ENCODE results near the gene MICA. TPM values are rescaled to one million over a fixed set of nuclear protein-coding genes. Genes with fewer than 3 reads are reported as not detected.
"Not testable (repeated sequence)": the region's sequence is repeated elsewhere in the genome, so short reads cannot be mapped to it uniquely, and the experiment has no call there.

MICA gene
- total RNA-seq, 1 experiment from 2014 or later: 41.7 TPM

DNA sequence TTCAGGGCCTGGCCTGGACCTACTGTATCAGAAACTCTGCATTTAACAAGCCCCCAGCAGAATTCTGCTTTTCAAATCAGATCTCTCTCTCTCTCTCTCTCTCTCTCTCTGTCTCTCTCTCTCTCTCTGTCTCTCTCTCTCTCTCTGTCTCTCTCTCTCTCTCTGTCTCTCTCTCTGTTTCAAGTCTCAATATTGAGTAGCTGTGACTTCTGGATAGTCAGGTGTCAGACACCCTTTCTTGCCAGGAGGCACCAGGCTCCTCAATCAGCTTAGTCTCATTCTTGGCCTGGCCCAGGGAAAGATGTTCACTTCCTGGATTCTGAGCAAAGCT is 13.6 kb upstream of the MICA start:
- not testable (repeated sequence) for H3K4me3 ChIP-seq; H3K9me3 ChIP-seq (replicated peaks); H3K36me3 ChIP-seq; H3K27me3 ChIP-seq (replicated peaks); DNase-seq (ENCODE audit: low read depth in 1 of 2, low spot score in 2 of 2); H3K27ac ChIP-seq; H3K4me1 ChIP-seq (replicated peaks)

DNA sequence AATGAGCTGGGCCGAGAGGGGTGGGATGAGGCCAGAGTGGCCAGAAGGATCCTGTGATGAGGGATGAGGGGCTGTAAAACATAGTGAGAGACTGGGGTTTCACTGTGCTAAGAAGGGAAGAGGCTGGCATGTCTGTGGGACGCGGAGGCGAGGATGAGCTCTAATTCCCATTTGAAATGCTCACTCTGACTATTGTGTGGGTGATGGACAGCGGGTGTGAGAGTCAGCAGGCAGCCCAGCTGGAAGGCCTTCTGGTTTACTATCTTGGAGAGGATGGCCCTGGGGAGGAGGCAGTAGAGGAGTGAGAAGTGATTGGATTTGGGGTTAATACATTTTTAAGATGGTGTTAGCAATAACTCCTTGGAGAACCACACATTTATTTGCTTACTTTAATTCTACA is 9.5 kb upstream of the MICA start:
- H3K27ac ChIP-seq: no peak overlapping the region
- no peak for DNase-seq (ENCODE audit: low read depth in 1 of 2, low spot score in 2 of 2)
- H3K4me3 ChIP-seq: no peak overlapping the region
- no peaks in the 10 kb centered on the region for H3K27me3 ChIP-seq (replicated peaks)
- H3K9me3 ChIP-seq (replicated peaks): no peaks in the 10 kb centered on the region
- peaks cover 5% of the 10 kb centered on the region; the same call in 1 of the 2 replicates for H3K4me1 ChIP-seq (replicated peaks)
- H3K36me3 ChIP-seq: no peaks in the 10 kb centered on the region

DNA sequence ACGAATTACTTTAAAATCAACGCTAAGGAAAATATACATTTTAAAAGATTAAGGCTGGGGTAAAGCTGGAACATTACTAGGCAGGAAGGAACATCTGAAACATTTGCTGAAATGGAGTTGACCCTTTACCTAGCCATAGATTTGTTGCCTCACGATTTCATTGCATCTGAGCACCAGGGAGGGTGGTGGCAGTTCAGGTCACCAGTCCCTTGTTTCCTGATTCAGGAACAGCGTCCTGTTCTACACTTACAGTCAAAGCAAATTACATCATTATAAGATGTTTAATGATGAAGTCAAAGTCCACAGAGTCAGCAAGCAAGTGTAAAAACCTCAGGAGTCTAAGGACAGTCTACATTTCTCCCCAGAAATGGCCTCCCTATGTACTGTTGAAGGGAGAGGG is 9.0 kb upstream of the MICA start:
- Histone ChIP-seq H3K4me3 (no peak overlapping the region), H3K4me1 (replicated peaks) (peaks cover 8% of the 10 kb centered on the region; the same call in 1 of the 2 replicates), H3K27ac (no peak overlapping the region), H3K27me3 (replicated peaks) (no peaks in the 10 kb centered on the region), H3K9me3 (replicated peaks) (no peaks in the 10 kb centered on the region), H3K36me3 (no peaks in the 10 kb centered on the region)
- no peak for DNase-seq (ENCODE audit: low read depth in 1 of 2, low spot score in 2 of 2)

DNA sequence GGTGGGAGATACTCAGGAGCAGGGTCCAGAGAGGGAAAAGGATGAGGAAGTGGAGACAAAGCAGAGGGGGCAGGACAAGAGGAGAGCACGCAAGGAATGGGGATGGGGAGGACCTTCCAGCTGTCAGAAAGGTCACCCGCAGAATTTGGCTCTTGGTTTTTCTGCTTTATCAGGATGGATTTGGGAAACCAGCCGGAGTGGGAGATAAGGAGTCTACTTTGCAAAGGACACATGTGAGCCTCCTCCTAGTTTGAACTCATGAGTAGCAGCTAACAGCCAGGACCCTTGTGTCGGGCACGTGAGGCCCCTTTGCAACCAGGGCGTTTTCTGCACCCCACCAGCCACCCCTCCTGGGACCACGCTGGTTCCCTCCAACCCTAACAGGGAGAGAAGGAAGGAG is 7.6 kb upstream of the MICA start:
- no peak overlapping the region for H3K27ac ChIP-seq
- no peak for DNase-seq (ENCODE audit: low read depth in 1 of 2, low spot score in 2 of 2)
- H3K36me3 ChIP-seq: peaks cover 4% of the 10 kb centered on the region
- H3K4me3 ChIP-seq: no peak overlapping the region
- H3K4me1 ChIP-seq (replicated peaks): peaks cover 8% of the 10 kb centered on the region; the same call in 1 of the 2 replicates
- no peaks in the 10 kb centered on the region for H3K9me3 ChIP-seq (replicated peaks)
- H3K27me3 ChIP-seq (replicated peaks): no peaks in the 10 kb centered on the region

DNA sequence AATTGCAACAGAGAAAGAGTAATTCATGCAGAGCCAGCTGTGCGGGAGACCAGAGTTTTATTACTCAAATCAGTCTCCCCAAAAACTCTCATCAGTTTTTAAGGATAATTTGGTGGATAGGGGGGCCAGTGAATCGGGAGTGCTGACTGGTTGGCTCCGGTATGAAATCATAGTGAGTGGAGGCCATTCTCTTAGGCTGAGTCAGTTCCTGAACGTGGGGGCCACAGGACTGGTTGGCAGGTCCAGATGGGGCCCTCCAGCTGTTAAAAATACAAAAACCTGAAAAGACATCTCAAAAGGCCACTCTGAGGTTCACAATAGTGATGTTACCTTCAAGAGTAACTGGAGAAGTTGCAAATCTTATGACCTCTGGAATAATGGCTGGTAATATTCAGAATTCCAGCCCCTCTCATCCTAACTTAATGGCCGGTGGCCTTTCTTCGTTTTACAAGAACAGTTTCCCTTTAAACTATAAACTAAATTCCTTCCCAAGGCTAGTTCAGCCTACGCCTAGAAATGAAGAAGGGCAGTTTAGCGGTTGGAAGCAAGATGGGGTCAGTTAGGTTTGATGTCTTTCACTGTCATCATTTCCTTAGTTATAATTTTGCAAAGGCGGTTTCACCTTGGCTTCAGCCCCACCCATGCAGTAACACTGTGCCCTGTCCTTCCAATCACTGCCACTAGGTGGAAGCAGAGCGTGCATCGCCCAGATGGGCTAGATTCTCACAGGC is 6.8 kb upstream of the MICA start:
- Histone ChIP-seq H3K4me3 (no peak overlapping the region), H3K36me3 (peaks cover 4% of the 10 kb centered on the region), H3K4me1 (replicated peaks) (peaks cover 8% of the 10 kb centered on the region), H3K27me3 (replicated peaks) (no peaks in the 10 kb centered on the region), H3K9me3 (replicated peaks) (no peaks in the 10 kb centered on the region), H3K27ac (no peak overlapping the region)
- DNase-seq (ENCODE audit: low read depth in 1 of 2, low spot score in 2 of 2): peak; percentile 56 to 79

DNA sequence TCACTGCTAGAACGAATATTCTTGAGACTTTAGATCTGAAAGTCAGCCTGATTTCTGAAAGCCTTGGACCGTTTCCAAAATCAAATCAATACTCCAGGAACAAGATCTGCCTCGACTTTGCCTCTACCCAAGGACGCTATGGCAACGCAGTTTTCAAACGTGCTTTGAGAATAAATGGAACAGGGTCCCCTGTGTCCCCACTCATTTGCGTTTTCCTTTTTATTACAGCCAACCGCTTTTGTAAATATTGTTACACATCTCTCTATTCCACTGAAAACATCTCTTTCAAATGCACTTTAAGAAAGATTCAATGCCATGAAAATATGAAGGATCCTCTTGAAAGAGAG is 6.3 kb upstream of the MICA start:
- not testable (repeated sequence) for H3K4me3 ChIP-seq; DNase-seq (ENCODE audit: low read depth in 1 of 2, low spot score in 2 of 2); H3K9me3 ChIP-seq (replicated peaks); H3K36me3 ChIP-seq; H3K27me3 ChIP-seq (replicated peaks); H3K27ac ChIP-seq
- peaks cover 13% of the 10 kb centered on the region for H3K4me1 ChIP-seq (replicated peaks)

DNA sequence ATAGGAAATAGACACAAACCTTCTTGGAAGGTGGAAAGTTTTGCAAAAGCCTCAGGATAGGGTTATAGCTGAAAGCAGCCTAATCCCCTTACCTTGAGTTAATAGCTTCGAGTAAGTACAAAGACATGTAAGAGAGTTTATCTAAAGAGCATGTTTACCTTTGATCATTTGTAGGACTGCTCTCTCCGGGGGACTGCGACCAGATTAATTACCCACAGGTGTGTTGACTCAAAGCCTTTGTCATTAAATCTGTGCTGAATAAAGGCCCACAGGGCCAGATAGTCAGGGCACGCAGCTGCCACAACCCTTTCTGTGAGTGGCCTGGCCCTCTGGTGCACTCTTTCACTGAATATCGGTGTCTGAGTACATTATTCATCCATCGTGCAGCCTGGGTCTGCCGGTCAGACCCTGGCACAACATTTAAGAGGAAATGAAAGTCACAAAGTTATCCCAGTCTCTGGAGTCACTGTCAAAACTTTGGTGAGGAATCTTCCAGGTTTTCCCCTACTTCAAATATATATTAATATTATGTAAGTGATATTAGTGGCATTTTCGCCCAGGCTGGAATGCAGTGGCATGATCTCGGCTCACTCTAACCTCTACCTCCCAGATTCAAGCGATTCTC is 5.4 kb upstream of the MICA start:
- H3K27me3 ChIP-seq (replicated peaks): no peaks in the 10 kb centered on the region
- no peaks in the 10 kb centered on the region for H3K9me3 ChIP-seq (replicated peaks)
- H3K27ac ChIP-seq: no peak overlapping the region
- peaks cover 4% of the 10 kb centered on the region for H3K36me3 ChIP-seq
- no peak for DNase-seq (ENCODE audit: low read depth in 1 of 2, low spot score in 2 of 2)
- no peak overlapping the region for H3K4me3 ChIP-seq
- H3K4me1 ChIP-seq (replicated peaks): peaks cover 22% of the 10 kb centered on the region

DNA sequence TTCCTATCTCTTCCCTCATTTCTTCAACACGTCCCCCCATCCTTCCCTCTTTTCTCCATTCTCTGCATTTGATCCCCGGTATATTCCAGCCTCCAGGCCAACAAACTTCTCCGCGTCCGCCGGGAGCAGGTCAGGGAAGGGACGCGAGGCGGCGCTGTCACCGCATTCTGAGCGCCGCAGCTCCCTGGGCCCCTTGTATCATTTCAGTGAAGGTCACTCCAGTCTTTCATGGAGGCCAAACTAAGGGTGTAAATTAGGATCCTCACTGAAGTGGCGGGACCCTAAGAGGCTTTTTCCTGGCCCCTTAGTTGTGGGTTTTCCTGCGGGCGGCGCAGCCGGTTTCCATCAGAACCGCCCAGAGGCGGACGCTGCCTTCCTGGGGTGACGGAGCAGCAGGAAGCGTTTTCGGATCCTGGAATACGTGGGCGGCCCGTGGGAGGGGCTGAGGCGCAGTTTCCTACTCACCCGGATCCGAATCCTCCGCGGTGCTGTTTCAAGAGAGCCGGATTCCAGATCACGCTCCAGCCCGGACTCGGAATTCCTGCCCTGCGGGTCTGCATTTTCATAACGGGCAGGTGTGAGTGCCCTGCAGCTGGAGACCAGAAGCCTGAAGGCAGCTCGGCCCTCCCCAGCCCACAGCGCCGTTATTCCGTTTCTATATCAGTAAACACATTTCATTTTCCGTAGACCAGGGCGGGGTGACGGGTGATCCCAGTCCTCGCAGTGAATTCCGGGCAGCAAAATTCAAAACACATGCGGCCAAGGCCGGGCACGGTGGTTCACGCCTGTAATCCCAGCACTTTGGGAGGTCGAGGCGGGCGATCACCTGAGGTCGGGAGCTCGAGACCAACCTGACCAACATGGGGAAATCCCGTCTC is 3.6 kb upstream of the MICA start:
- H3K4me1 ChIP-seq (replicated peaks): peaks cover 33% of the 10 kb centered on the region
- H3K27ac ChIP-seq: peak overlapping the region; percentile 86
- H3K36me3 ChIP-seq: peaks cover 9% of the 10 kb centered on the region

DNA sequence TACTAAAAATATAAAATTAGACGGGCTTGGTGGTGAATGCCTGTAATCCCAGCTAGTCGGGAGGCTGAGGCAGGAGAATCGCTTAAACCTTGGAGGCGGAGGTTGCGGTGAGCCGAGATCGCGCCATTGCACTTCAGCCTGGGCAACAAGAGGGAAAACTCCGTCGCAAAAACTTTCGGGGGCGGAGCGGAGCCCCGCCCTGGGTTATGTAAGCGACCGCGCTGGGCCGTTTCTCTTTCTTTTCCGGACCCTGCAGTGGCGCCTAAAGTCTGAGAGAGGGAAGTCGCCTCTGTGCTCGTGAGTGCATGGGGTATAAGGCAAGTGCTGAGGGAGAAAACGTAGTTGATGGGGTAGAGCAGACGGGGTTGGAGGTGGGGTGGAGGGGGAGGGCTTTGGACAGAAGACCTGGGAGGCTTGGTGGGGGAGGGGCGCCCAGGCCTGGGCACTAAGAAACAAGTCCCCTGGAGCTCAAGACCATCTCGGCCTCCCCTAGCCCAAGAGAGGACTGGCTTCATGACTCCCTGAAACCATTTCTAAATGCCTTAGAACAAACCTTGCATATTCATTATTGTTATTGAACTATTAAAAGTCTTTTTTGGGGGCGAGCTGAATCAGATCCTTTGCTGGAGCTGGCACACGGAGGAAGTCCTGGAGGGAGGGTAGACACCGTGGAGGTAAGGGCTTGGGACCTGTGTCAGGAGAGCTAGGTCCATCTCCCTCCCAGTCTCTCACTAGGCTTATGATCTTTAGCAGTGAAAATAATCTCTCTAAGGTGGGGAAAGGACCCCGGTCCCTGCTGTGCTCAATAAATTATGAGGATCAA is 2.7 kb upstream of the MICA start:
- Histone ChIP-seq H3K9me3 (replicated peaks) (no peaks in the 10 kb centered on the region), H3K36me3 (peaks cover 9% of the 10 kb centered on the region), H3K4me3 (peak overlapping the region; percentile 66), H3K27me3 (replicated peaks) (no peaks in the 10 kb centered on the region), H3K4me1 (replicated peaks) (peaks cover 33% of the 10 kb centered on the region), H3K27ac (peak overlapping the region; percentile 86)
- DNase-seq (ENCODE audit: low read depth in 1 of 2, low spot score in 2 of 2): peak; percentile 80 to 84

More for the DNA sequence above, 3.6 kb upstream of the MICA start:
- peak; percentile 93 to 97 for DNase-seq (ENCODE audit: low read depth in 1 of 2, low spot score in 2 of 2)
- no peaks in the 10 kb centered on the region for H3K27me3 ChIP-seq (replicated peaks)
- H3K4me3 ChIP-seq: peak overlapping the region; percentile 66
- H3K9me3 ChIP-seq (replicated peaks): no peaks in the 10 kb centered on the region

DNA sequence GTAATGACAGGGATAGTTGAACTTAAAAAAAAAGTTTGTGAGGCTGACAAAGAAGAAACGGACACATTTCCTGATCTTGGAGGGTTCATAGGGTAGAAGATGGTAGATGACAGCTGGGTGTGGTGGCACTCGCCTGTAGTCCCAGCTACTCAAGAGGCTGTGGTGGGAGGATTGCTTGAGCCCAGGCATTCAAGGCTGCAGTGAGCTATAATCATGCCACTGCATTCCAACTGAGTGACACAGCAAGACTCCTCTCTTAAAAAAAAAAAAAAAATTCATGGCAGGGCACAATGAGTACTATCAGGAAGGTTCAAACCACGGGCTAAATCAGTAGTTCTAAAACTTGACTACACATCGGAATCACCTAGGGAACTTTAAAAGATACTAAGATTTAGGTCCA is 2.0 kb upstream of the MICA start:
- H3K9me3 ChIP-seq (replicated peaks): no peaks in the 10 kb centered on the region
- peak; percentile 87 to 90 for DNase-seq (ENCODE audit: low read depth in 1 of 2, low spot score in 2 of 2)
- H3K27me3 ChIP-seq (replicated peaks): no peaks in the 10 kb centered on the region
- H3K36me3 ChIP-seq: peaks cover 9% of the 10 kb centered on the region
- H3K4me1 ChIP-seq (replicated peaks): peaks cover 33% of the 10 kb centered on the region
- peak overlapping the region; percentile 66 for H3K4me3 ChIP-seq
- peak overlapping the region; percentile 86 for H3K27ac ChIP-seq

DNA sequence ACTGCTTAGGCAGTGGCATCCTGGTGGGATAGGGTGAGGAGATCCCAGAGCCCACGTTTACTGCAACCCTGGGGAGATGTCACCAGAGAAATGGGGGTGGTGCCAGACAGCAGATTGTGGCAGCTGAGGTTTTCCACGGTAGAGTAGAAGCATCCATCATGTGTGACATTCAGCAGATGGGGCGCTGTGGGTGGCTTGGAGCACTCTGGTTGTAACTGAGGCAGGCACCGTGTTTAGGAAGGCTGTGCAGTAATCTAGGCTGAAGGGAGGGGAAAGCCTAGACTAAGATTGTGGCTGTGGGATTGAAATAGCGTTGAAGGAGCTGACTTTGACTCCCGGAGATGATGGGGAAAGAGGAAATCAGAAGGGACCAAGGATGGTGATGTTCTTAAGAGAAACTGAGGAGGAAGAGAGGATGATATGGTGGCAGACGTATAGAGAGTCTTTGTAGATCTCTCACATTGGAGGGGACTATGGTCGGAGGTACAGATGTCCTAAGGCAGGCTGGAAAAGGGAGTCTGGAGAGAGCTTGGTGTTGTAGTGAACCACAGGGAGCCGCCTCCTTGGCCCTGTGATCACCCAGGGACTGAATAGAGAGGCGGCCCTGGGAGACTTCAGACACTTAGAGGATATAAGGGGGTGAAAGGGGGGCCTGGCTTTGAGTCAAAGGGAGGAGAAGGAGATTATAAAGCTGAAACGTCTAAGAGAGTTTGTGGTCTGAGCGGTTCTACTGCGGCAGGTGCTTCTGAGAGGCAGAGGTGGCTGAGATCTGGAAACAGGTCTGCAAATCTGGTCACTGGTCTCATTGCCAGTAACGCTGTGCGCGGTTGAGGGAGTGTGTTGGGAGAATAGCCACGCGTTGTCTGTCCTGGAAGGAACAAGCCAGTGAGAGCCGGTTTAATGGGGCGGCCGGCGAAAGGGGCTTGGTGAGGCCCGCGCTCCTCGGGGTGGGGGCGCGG is 792 bp upstream of the MICA start:
- peak in 1 of 2 experiments; percentile 45 for DNase-seq (ENCODE audit: low read depth in 1 of 2, low spot score in 2 of 2)
- Histone ChIP-seq H3K27me3 (replicated peaks) (no peaks in the 10 kb centered on the region), H3K36me3 (peaks cover 9% of the 10 kb centered on the region), H3K4me3 (peak overlapping the region; percentile 66), H3K4me1 (replicated peaks) (peaks cover 36% of the 10 kb centered on the region), H3K9me3 (replicated peaks) (no peaks in the 10 kb centered on the region), H3K27ac (peak overlapping the region; percentile 86)

DNA sequence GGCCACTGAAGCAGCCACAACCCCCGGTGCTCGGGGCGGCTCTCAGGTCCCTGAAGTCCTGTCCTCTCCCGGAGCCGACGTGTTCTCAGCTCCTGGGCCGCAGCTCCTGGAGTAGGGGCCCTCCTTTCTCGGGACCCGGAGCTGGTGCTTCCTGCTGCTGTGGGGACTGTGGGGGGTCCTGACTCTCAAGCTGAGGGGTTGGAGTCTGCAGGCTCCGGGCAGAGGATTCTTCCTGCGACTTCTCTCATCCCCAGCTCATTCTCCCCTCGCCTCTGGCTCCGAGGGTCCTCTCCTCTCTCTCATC is 618 bp downstream of the MICA start:
- H3K36me3 ChIP-seq: peaks cover 12% of the 10 kb centered on the region
- peak overlapping the region; percentile 57 for H3K4me3 ChIP-seq
- H3K27ac ChIP-seq: peak overlapping the region; percentile 29; the same call in 1 of the 2 replicates
- not testable (repeated sequence) for H3K27me3 ChIP-seq (replicated peaks); DNase-seq (ENCODE audit: low read depth in 1 of 2, low spot score in 2 of 2); H3K9me3 ChIP-seq (replicated peaks)
- H3K4me1 ChIP-seq (replicated peaks): peaks cover 43% of the 10 kb centered on the region

DNA sequence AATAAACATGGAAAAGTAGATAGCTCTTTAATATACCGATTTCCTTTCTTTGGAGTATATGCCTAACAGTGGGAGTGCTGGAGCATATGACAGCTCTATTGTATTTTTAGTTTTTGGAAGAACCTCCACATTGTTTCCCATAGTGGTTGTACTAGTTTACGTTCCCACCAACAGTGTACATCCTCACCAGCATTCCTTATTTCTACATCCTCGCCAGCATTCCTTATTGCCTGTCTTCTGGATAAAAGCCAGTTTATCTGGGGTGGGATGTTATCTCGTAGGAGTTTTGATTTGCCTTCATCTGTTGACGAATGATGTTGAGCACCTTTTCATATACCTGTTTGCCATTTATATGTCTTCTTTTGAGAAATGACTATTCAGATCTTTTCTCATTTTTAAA is 2.6 kb downstream of the MICA start:
- Histone ChIP-seq H3K36me3 (peaks cover 14% of the 10 kb centered on the region), H3K27ac (no peak overlapping the region), H3K9me3 (replicated peaks) (no peaks in the 10 kb centered on the region), H3K4me3 (no peak overlapping the region), H3K4me1 (replicated peaks) (peaks cover 41% of the 10 kb centered on the region), H3K27me3 (replicated peaks) (no peaks in the 10 kb centered on the region)
- DNase-seq (ENCODE audit: low read depth in 1 of 2, low spot score in 2 of 2): no peak
